Measurements from ENCODE around the gene APOA5.

- TF ChIP-seq POLR2A (IDR thresholded peaks at IDR 0.05) = no peak
- TF ChIP-seq CTCF (IDR thresholded peaks at IDR 0.05 in 4 of 5, conservative IDR thresholded peaks at IDR 0.05 in 1 of 5) = no peak
Observed at GRCh38 chr11:116813781-116814471, 22.2 kb upstream of the APOA5 start.
